ENCODE data around the gene KRTAP10-10.

- TF ChIP-seq CTCF (IDR thresholded peaks at IDR 0.05; ENCODE audit: insufficient read depth, low read length) (no peak), POLR2AphosphoS5 (IDR thresholded peaks at IDR 0.05; ENCODE audit: low read depth) (no peak), REST (IDR thresholded peaks at IDR 0.05; ENCODE audit: insufficient replicate concordance, low read depth) (no peak), SPI1 (IDR thresholded peaks at IDR 0.05; ENCODE audit: borderline replicate concordance, low read depth) (no peak)
These were observed 33.9 kb upstream of the KRTAP10-10 start for GRCh38 chr21:44603109-44603875.
